ENCODE measurements around the gene FBXL16. TPM values are rescaled to one million over a fixed set of nuclear protein-coding genes. Genes with fewer than 3 reads are reported as not detected.

The FBXL16 gene
- total and polyA plus RNA-seq, 2 of the 13 experiments (the other 11 are each of a cell fraction or from before 2014, with no cell fraction given) = 0.22 to 2.0 TPM

- TF ChIP-seq ZNF781 (CRISPR knock-in tag; IDR thresholded peaks at IDR 0.05; ENCODE audit: borderline replicate concordance, not compliant biosample characterization) (peak; percentile 47), ZBTB21 (CRISPR knock-in tag; IDR thresholded peaks at IDR 0.05) (no peak), SAFB2 (CRISPR knock-in tag; IDR thresholded peaks at IDR 0.05; ENCODE audit: borderline replicate concordance, low read depth) (0 out of 2 replicates have a peak, but pooled peaks have one; percentile 37), ARNTL (CRISPR knock-in tag; IDR thresholded peaks at IDR 0.05) (peak; percentile 57; the same call in 1 of the 2 replicates), SOX5 (CRISPR knock-in tag; IDR thresholded peaks at IDR 0.05; ENCODE audit: borderline replicate concordance) (peak; percentile 13; the same call in 1 of the 2 replicates), KLF16 (CRISPR knock-in tag; IDR thresholded peaks at IDR 0.05) (peak in 1 of 2 experiments; percentile 47; a peak in 1 of 4 replicates), FOXA3 (CRISPR knock-in tag; IDR thresholded peaks at IDR 0.05) (peak; percentile 32; the same call in 1 of the 2 replicates), RBM22 (optimal IDR thresholded peaks at IDR 0.05; ENCODE audit: low read length) (peak; percentile 87), BCL6 (CRISPR knock-in tag; IDR thresholded peaks at IDR 0.05) (peak; percentile 81), SRSF1 (optimal IDR thresholded peaks at IDR 0.05; ENCODE audit: low read depth, low read length) (peak; percentile 19), ZNF678 (CRISPR knock-in tag; IDR thresholded peaks at IDR 0.05) (0 out of 2 replicates have a peak, but pooled peaks have one; percentile 37), SSRP1 (CRISPR knock-in tag; IDR thresholded peaks at IDR 0.05) (peak; percentile 41; the same call in 1 of the 2 replicates)
Measured at GRCh38 chr16:645852-646678, 59.5 kb downstream of the FBXL16 start (continued).

GRCh38 chr16:644556-644955, 61.0 kb downstream of the FBXL16 start:
- FAIRE-seq (no peak), DNase-seq (ENCODE audit: low spot score) (no peak), ATAC-seq (no peak)
- in situ Hi-C loops (cut with HindIII; ENCODE audit: extremely low pct_ligation_motif_present, low pct_unique_long_range_greater_than_20kb) (no loop called here), intact Hi-C loops (cut with micrococcal nuclease; ENCODE audit: unreplicated experiment) (loop anchor here (10.0 kb wide), 1 partner anchor 60 kb away; no protein-coding TSS in a partner anchor)
- Histone ChIP-seq H3K27me3 (ENCODE audit: control insufficient read depth in 1 of 2, insufficient read depth in 2 of 2, low read length in 2 of 2) (no peaks in the 10 kb centered on the region), H3K4me2 (ENCODE audit: low read depth, low read length) (0 out of 2 replicates have a peak overlapping the region, but pooled peaks have one; percentile 3), H3K27ac (ENCODE audit: extremely low read length, insufficient read depth, low read length) (no peak overlapping the region), H3K9me3 (ENCODE audit: low read length) (no peaks in the 10 kb centered on the region), H3K9ac (ENCODE audit: insufficient read depth, low read depth, low read length) (no peak overlapping the region), H3K36me3 (replicated peaks in 1 of 2; ENCODE audit: control insufficient read depth in 1 of 2, insufficient read depth in 2 of 2, low read length in 2 of 2) (no peaks in the 10 kb centered on the region), H3K4me3 (replicated peaks in 1 of 3; ENCODE audit: insufficient read depth in 1 of 3, low read depth in 2 of 3, low read length in 3 of 3) (no peak overlapping the region), H4K20me1 (ENCODE audit: insufficient read depth, low read length) (peaks cover 4% of the 10 kb centered on the region; the same call in 1 of the 2 replicates), H2AFZ (ENCODE audit: low read length) (no peak overlapping the region), H3K79me2 (ENCODE audit: insufficient read depth, low read length) (peaks cover 27% of the 10 kb centered on the region), H3K4me1 (ENCODE audit: insufficient read depth, low read length) (peaks cover 74% of the 10 kb centered on the region)
- ChIA-PET POLR2A (interaction anchor here (2.0 kb wide), 1 partner anchor 8 kb away, joined by 4 read pairs; no protein-coding TSS in a partner anchor), CTCF (ENCODE audit: low intra/inter-chr PET ratio, low total read pairs) (no interaction called here)
- WGBS (ENCODE audit: low lambda C conversion rate) = 94% methylated on average over 12 of the region's 12 CpGs
- no TSS peak for BruUV-seq (replicated peaks)
- TF ChIP-seq NCOR1 (IDR thresholded peaks at IDR 0.05; ENCODE audit: borderline replicate concordance, low read length) (no peak), KLF13 (CRISPR knock-in tag; IDR thresholded peaks at IDR 0.05) (no peak), KDM1A (CRISPR knock-in tag; IDR thresholded peaks at IDR 0.05) (no peak), ZNF772 (CRISPR knock-in tag; IDR thresholded peaks at IDR 0.05) (no peak), AGO2 (optimal IDR thresholded peaks at IDR 0.05; ENCODE audit: low read depth, low read length) (peak; percentile 17), FOXP1 (IDR thresholded peaks at IDR 0.05) (no peak), FOXP1 (CRISPR knock-in tag; IDR thresholded peaks at IDR 0.05) (no peak), SRY (CRISPR knock-in tag; IDR thresholded peaks at IDR 0.05) (0 out of 2 replicates have a peak, but pooled peaks have one; percentile 11)
